DMS153 (cell line): ENCODE data around the gene EXOC6B.

Experiments used
- DNase-seq: peaks from one replicate; lab custom pipeline; 2025; lab: John Stamatoyannopoulos, UW

EXOC6B gene

DNA sequence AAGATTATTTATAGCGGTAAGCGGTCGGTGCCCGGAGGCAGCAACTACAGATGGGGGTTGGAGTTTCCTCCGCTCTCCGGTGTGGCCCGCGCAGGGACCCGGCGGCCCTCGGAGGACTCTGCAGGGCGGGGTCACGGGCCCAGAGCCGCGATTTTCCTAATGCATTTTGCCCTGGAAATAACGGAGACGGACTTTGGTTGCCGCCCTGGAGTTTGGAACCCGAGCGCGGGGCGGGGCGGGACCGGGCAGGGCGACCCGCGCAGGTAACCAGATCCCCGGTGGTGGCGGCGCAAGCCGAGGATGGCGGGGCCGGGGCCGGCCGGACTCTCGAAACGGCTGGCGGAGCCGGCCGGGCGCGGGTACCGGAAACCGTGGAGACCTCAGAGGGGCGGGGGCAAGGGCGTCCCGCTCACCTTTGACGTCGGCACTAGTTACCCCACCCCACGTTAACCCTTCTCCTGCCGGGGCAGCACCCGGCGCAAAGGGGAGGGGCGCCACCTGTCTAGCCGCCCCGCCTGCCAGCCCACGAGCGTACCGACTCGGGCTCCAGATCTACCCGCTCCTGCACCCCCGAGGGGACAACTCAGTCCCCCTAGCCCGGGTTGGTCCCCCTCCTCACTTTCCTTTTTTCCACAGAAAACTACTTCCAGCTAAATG, 681.1 kb downstream of the EXOC6B start:
- peak; percentile 42 for DNase-seq

DNA sequence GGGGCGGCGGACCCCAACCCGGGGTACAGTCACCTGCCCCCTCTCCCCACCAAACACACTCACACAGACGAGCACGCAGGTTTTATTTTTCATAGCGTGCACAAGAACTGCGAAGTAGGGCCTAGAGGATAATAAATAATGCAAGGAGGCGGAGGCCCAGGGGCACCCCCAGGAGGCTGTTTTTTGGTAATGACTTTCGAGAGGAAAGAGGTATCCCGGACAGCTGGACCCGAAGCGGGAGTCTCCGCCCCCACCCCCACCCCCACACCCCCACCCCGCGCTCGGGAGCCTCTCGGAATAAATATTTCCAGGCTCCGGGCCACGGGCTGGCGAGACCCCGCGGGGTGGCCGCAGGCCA, 681.6 kb downstream of the EXOC6B start:
- DNase-seq = no peak

DNA sequence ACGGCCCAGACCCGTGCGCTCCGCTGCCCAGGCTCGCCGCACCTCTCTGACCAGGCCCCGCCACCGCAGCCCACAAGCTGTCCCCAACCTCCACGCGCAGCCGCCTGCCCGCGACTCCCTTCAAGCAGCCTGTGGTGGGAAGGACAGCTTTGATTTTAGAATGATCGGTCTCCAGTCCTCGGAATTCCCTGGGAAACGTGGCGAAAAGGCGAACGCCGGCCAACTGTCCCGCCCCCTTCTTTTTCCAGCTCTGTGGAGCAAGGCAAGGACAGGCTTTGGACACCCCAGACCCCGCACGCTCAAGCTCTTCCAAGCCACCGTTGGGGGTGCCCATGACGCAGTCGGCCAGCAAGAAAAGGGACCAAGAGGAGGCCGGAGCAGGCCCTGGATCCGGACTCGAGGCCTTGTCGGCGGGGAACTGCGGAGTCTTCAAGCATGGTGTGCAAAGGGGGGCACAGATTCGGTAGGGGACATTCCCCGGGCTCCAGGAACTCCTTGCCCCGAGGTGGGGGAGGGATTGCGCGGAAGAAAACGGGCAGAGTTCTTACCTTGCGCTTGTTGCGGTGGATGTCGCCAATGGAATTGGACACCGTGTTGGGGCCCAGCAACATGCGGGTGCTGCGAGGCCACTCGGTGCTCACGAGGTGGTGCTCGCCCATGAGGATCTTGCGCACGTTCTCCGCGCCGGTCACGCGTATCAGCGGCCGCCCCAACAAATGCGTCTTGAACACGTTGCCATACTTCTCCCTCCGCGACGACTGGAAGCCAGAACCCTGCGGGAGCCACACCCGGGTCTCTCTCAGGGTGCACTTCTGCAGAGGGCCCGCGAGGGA, 682.2 kb downstream of the EXOC6B start:
- no peak for DNase-seq

DNA sequence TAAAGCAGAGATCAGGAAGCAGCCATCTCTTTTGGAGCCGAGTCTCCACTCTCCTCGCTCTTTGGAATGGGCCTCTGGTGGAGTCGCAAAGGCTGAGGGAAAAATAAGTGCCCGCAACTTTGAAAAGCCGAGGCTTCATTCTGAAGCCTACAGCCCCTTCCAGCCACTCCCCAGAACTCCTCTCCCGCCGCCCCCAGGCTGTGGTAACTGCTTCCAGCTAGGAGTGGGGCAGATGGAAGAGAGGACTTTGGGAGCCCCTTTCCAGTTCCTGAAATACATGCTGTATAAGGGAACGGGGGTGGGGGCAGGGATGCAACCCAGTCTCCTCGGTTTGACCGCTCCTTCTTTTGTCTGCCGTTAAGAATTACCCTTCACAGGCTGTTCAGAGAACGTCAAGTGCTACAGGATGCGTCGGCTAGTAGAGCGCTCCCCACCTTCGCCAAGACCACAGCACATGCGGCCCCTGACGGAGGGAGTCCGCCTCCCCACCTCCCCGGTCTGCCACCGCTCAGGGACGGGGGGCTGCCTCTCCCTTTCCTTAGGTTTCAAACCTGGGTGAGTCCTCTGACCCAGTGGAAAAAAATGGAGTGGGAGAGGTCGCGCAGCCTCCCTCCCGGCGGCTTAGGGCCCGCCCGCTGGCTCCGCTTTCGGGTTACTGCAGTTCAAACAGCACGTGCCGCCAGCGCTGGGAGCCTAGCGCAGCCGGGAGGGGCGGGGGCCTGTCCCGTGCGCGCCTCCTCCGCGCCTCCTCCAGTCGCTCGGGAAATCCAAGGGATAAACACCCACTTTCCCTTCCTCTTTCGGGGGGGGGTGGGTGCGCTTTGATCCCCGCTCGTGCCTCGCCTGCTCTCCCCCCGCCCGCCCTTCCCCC, 683.0 kb downstream of the EXOC6B start:
- no peak for DNase-seq

DNA sequence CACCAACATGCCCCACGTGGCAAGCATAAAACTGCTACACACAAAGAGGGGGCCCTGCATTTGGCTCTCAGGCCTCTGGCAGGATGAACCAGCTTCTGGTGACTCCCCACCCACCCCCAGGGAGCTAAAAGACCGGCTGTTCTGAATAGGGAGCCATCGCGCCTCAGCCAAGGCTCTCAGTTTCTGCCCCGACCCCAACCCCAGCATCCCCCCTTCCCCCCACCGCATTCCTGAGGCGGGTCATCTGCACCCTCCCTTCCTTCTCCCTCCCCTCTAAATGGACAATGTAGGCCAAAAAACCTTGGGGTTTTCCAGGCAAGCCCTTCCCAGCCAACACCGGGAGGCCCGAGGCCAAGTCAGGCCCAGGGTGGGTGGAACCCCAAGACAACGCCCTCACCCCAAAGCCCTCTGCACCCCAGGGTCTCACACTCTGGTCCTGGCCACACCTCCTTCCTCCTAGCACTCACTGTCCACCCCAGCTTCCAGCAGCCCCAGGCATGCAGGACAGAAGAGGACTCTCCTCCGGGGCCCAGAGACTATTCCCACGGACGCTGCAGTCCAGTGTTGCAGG, 683.9 kb downstream of the EXOC6B start:
- DNase-seq = no peak

DNA sequence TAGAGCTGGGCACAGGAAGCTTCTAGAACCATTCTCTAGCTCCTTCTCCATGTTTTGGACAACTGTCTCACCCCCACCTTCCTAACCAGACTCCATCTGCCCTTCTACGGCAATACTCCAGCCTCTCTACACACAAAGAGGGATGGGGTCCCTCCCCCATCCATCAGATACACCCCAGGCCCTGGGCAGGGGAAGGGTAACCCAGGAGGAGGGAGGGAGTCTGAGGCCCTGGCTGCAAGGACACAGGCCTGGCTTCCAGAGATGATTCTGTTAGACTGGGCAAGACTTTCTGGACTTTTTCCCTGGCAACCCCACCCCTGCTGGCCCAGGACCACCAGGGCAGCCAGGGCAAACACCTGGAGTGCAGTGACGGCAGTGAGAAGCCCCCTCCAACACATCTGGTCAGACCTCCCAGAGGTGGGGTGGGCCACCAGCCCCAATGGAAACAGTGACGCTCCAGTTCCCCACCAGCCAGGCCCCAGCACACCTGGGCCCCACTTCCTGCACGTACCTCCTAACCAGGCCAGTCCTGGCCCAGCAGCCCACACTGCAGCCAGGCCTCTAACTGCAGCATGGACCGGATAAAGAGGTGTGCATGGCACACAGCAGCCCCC, 684.7 kb downstream of the EXOC6B start:
- DNase-seq = no peak

DNA sequence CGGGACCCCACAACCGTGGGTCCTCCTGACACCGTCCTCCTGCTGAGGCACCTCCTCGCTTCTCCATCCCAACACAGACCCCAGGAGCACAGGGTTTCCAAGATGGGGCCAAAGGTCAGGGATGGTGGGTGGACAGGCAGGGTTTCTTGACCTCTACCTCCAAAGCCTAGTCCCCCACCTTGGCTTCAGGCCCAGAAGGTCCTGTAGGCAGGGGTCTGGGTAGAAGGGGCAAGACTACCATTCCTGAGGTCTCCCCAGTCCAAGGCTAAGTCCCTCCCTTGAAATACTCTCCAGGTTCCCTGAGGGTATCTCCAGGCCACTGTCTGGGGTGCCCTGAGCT, 685.2 kb downstream of the EXOC6B start:
- no peak for DNase-seq

DNA sequence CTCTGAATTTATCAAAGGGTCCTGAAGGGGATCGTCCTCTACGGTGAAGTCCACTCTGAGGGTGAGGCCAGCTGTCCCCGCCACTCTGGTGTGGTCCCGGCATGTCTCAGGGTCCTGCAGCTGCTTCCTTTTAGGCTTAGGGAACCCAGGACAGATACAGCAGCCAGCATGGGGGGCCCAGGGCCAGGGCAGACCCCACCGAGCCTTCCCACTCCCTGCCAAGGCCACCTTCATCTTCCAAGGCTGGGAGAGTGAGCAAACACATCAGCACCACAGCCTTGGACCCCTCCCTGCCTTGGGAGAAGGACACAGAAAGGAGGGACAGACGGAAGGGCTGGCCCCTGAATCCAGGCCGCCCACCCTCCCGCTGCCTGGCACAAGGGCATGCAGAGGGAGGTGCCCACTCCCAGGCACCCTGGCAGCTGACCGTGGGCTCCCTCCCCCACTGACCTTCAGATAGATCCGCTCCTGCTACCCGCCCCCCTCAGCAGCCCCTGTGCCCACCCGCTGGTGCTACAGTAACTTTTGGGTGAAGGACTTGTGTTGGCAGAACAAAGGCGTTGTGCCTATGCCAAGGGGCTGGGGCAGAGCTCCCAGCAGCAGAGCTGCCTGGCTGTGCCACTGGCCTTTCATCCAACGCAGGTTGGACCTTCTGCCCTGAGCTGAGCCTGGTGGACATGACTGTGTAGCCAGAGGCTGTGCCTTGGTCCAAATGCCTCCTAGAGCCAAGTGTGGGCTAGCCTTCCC, 685.8 kb downstream of the EXOC6B start:
- DNase-seq = no peak

DNA sequence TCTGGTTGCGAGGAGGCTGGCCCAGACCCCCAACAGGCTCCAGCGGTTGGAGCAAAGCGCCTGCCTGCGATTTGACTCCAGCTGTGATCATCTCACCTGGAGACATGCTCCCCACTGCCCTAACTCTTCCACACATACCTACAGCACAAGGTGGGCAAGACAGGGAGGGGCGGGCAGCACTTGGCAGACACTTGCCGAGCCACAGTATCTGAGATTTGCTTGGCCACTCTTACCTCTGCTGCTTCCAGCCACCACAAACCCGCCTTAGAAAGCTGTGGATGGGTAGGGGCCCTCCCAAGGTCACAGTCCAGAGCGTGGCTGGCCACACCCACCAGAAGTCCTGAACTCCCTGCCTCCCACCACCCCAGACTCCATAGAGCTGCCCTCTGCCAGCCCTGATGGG, 686.4 kb downstream of the EXOC6B start:
- DNase-seq = no peak

DNA sequence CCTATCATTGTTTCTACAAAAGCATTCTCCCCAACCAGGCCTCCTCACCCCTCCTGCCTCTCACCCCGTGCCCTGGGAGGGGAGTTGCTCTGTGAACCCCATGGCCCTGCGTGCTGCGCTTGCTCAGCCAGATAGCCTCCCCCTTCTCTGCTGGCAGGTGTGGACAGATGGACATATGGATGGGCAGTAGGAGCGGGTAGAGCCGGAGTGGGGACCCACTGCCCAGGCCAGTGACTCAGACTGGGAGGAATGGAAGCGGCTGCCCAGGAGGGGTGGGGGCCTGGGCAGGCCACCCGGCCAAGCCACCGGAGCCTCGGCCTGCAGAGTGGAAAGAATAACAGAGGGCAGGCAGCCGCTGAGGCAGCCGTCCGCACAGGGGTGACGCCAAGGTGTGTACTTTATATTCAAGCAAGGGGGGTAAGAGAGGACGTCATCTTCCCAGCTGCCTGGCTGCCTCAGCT, 686.9 kb downstream of the EXOC6B start:
- DNase-seq = no peak

DNA sequence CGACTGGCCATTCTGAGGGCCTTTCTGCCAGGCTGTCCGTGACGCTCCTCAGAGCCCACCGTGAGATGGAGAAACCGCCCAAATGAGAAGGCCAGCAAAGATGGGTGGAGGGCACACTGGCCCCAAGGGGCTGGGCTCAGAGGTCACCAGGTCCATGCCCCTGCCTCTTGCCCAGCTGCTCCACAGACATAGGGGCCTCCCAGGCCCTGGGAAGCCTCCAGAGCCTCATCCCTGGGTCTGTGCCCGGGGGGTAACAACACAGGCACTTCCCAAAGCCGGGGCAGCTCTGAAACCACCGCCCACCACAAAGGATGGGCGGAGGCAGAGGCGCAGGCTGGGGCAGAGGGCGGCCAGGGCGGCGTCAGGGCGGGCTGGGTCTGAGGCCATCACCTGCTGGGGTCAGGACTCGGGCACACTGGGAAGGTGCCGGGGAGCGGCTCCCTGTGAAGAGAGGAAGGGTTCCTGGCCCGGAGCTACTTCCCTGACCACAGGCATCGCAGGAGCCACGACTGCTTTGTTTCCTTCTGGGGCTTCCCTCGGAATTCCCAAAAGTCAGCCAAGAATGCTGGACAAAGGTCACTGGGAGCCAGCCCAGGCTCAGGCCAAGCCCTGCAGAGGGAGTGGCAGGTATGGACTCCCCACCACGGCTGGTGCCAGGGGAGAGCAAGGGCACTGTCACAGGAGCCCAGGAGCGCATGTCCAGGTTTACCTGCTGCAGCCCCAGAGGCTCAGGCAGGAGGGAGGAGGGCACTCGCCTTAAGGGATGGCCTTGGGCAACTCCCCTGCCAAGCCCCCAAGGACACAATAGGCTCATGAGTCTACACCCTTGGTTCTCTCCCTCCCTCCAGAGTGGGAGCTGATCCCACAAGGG, 687.6 kb downstream of the EXOC6B start:
- no peak for DNase-seq

DNA sequence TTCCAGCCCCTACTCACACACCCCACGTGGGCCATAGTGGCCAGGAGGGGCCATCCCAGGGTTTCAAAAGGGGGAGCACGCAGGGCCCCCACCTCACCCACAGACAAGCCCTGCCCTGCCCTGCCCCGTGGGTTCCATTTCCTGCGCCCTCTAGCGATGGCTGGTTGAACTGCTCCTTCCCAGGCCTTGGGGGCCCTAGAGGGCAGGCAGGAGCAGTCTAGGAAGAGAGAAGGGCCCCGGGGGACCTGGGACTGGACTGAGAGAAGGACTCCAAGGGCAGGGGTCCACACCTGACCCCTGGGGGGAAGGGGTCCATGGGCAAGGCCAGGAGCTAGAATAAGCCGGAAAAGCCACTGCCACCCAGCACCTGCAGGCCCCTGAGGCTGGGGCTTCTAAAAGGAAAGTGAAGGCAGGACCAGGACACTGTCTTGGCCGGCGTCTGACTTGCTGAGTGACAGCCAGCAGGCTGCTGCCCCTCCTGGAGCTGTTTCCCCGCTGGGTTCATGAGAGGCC, 688.3 kb downstream of the EXOC6B start:
- no peak for DNase-seq

DNA sequence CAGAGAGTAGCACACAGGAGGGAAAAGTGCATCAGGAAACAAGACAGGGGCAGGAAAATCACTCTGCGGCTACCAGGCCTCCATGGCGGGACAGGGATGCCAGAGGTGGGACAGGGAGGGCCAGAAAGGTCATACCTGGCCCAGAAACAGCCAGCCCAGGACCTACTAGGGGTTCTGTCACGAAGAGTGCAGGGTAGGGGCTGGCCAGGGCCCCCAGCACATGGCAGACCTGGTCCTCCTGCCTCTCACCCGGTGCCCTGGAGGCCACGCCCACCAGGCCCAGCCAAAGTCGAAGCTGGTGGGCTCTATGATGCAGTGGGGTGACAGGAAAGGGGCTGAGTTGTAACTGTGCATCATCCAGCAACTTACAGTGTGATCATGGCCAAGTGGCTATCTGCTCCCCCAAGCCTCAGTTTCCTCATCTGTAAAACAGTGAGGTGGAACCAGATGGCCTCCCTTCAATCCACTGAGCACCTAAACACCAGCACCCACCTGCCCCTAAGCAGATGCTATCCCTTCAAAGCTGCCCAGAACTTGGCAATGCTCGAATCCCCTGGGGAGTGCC, 688.8 kb downstream of the EXOC6B start:
- no peak for DNase-seq

DNA sequence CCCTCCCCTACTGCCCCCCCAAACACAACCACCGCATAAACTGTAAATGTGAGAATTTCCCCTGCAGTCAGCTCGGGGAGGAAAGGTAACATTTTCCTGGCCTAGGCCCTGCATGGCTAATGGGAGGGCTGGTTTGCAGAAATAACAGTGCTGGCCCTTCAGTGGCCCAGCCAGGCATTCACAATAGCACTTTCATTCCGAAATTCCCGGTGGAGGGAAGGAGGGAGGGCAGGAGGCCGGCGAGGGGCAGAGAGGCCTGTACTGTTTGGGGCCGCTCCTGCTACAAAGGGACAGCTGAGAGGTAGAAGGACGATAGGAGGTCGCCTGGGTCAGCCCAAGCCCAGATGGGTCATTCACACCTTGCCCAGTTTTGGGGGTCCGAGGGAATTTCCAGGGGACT, 689.5 kb downstream of the EXOC6B start:
- no peak for DNase-seq

DNA sequence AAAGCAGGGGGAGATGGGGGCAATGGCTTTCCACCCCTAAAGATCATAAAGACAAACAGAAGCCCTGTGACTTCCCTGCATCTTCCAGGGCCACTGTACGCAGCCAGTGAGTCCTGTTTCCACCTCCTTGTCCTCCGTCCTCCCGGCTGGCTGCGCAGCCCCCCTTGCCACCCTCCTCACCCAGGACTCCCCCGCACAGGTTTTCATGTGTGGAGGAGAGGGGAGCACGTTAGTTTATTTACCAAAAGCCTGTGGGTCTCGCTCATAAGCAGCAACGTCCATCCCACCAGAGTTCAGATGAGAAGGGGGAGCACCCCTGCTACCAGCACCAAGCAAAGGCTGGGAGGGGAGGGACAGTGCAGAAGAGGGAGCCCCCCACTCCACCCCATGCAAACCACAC, 689.9 kb downstream of the EXOC6B start:
- no peak for DNase-seq

DNA sequence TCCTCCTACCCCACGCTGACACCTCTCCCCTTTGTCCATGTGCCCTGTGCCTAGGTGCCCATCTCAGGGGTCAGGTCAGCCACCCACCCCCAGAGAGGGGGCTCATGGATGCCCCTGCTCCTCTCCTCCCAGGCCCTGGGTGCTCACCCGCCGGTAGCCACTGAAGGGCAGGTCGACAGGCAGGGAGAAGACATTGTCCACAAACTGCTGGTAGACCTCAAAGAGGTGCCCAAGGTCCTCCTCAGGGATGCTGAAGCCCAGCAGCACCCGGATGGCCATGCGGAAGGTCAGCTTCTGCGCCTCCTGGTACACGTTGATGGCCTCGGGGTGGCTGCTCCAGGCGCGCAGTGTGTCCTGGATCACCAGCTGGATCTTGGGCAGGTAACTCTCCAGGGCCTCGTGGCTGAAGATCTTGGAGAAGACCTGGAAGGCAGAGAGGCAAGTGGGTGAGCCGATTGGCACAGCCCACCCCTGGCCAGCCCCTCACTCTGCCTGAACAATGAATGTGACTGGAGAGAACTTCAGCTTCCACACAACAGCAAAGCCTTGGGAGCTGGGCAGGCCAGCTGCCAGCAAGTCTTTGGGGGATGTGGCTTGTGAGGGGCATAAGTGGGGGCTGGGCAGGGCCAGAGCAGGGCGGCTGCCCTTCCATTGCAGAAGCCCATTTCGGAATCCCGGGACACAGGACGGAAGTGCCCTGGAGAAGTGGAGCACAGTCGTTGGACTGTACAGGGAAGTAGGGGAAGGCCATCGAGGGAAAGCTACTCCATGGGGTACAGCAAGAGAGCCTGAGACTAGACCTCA, 690.6 kb downstream of the EXOC6B start:
- no peak for DNase-seq

DNA sequence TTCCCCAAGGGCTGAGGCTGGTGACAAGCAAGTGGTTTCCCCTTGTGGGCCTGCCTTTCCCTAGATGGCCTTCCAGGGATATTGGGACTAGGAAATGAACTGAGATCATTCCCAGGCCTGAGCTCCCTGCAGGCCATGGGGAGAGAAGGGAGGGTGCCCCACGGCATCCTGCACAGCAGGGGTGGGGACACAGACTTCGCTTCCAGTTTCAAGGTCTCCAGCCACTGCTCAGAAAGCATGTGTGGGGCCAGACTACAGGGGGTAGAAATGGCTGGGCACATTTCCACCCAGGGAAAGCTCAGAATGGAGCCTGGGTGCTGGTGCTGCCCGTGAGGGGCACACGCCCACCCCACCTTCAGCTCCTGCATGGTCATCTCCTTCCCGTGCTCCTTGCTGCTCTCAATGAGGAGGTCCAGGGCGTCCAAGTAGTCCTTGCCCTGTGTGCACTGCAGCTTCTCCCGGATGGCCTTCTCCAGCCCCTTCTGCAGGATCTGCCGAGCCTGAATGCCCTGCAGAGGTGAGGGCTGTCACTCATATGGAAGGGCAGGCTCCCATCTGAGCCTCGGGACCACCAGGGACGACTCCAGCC, 691.3 kb downstream of the EXOC6B start:
- DNase-seq = no peak

DNA sequence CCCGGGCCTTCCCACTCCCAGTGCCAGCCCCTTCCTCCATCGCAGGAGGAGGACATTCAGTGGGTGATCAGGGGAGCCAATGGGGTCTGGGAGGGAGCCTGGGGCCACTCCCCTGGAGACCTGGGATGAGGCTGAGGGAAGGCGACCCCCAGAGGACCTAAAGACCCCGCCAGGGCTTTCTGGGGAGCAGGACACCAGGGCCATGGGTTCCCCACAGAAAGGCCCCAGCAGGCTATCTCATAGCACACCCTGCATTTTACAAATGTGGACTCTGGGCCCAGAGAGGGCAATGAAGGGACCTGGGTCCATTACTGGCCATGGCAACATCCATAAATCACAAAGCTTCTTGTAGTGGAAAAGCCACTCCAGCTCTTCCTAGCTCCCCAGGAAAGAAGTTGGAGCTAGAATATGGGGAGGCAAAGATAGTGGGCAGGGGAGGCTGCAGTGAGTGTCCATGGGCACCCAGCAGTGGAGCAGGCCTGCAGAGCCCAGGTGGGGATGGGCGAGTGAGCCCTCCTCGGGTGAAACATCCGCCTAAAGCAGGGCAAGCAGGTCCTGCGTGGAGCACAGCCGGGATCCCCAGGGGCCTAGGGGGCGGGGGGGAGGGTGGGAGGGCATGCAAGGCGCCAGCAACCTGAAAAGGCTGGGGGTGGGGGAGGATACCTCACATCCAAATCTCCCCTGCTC, 692.0 kb downstream of the EXOC6B start:
- DNase-seq = no peak
